HG03354 (cell line): ENCODE results near the gene AZGP1.
"Not testable (repeated sequence)": the region's sequence is repeated elsewhere in the genome, so short reads cannot be mapped to it uniquely, and the experiment has no call there.

Source experiments
- ATAC-seq: cut with Tn5 transposase; IDR thresholded peaks from one replicate; pipeline ENCODE4 v1.9.1; 2021; ENCODE audit warnings: mild to moderate bottlenecking; ENCODE audit not compliant: unreplicated experiment, poor library complexity, severe bottlenecking

Gene AZGP1

GRCh38 chr7:99958564-99959227 is 17.1 kb downstream of the AZGP1 start:
- ATAC-seq: no peak

GRCh38 chr7:99955247-99955646 is 20.6 kb downstream of the AZGP1 start:
- ATAC-seq: no peak

- ATAC-seq: not testable (repeated sequence)
Observed at GRCh38 chr7:99954643-99955042, 21.2 kb downstream of the AZGP1 start.

GRCh38 chr7:99953649-99954048 is 22.2 kb downstream of the AZGP1 start:
- no peak for ATAC-seq

GRCh38 chr7:99952649-99953048 is 23.2 kb downstream of the AZGP1 start:
- not testable (repeated sequence) for ATAC-seq

GRCh38 chr7:99950819-99951218 is 25.0 kb downstream of the AZGP1 start:
- ATAC-seq: not testable (repeated sequence)

GRCh38 chr7:99949645-99950228 is 26.1 kb downstream of the AZGP1 start:
- ATAC-seq: no peak

- ATAC-seq: no peak
Observed at GRCh38 chr7:99947608-99948007, 28.2 kb downstream of the AZGP1 start.

GRCh38 chr7:99944497-99945070 is 31.2 kb downstream of the AZGP1 start:
- no peak for ATAC-seq

GRCh38 chr7:99943641-99944496 is 32.0 kb downstream of the AZGP1 start:
- no peak for ATAC-seq

- no peak for ATAC-seq
Observed at GRCh38 chr7:99938296-99938695, 37.5 kb downstream of the AZGP1 start.

- not testable (repeated sequence) for ATAC-seq
Observed at GRCh38 chr7:99935009-99935408, 40.8 kb downstream of the AZGP1 start.

- no peak for ATAC-seq
Observed at GRCh38 chr7:99930376-99930775, 45.5 kb downstream of the AZGP1 start.

GRCh38 chr7:99929730-99930053 is 46.1 kb downstream of the AZGP1 start:
- no peak for ATAC-seq

GRCh38 chr7:99928994-99929729 is 46.7 kb downstream of the AZGP1 start, which contains the start of gene GJC3:
Gene GJC3 (minus strand): TSS chr7:99929620. CDS start chr7:99929620, 0 bp downstream.
- no peak for ATAC-seq

- no peak for ATAC-seq
Observed at GRCh38 chr7:99928188-99928587, 47.6 kb downstream of the AZGP1 start.

- ATAC-seq: no peak
Observed at GRCh38 chr7:99927536-99927935, 48.3 kb downstream of the AZGP1 start.

GRCh38 chr7:99926321-99926720 is 49.5 kb downstream of the AZGP1 start:
- ATAC-seq: no peak

- ATAC-seq: no peak
Observed at GRCh38 chr7:99923200-99923599, 52.6 kb downstream of the AZGP1 start.

- ATAC-seq: no peak
Observed at GRCh38 chr7:99920149-99920548, 55.7 kb downstream of the AZGP1 start.
